Stimulated activated CD8-positive, alpha-beta memory T cell treated with anti-CD3 and anti-CD28 coated beads, Interleukin-4, amount 100 ng/mL, for 1 hour (primary cell): Measurements from ENCODE around the gene SOX3.

Experiments
- DNase-seq, 2 donors: peaks; one replicate each; pipeline ENCODE4 v3.0.0-alpha.2; 2020; ENCODE audit warnings: low read depth in 2 of 2, low spot score in 1 of 2

Gene SOX3

DNA sequence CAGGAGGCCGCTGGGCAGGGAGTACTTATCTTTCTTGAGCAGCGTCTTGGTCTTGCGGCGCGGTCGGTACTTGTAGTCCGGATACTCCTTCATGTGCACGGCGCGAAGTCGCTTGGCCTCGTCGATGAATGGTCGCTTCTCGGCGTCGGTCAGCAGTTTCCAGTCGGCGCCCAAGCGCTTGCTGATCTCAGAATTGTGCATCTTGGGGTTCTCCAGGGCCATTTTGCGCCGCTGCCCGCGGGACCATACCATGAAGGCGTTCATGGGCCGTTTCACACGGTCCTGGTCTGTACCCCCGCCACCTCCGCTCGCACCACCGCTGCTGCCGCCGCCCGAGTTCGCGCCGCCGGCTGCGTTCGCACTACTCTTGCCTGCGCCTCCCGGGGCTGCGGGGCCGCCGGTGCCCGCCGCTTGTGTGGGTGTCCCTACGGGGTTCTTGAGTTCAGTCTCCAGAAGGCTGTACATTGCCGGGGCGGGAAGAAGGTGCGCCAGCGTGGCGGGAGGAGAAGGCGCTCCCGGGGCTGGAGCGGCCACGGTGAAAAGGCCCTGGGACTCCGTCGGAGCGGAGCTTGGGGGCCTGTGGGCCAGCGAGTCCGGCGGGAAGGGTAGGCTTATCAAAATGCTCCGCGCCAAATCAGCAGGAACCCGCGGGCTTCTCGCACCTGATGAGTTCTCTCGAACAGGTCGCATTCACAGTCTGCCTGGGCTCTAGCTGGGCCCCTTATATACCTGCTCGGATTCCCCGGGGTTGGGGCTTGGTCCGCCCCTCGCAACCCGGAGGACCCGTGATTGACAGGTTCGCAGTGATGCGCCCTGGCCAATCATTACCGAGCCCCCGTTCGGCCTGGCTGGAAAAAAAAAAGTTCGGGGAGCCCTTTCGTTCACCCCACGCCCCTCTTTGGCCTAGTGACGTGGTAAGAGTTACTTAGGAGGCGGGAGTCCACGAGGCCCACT is at the start of gene SOX3:
SOX3 (minus strand) TSS at position 699 of the 954 bp plus-strand sequence; CDS start at position 690, 9 bp downstream.
- DNase-seq = no peak

DNA sequence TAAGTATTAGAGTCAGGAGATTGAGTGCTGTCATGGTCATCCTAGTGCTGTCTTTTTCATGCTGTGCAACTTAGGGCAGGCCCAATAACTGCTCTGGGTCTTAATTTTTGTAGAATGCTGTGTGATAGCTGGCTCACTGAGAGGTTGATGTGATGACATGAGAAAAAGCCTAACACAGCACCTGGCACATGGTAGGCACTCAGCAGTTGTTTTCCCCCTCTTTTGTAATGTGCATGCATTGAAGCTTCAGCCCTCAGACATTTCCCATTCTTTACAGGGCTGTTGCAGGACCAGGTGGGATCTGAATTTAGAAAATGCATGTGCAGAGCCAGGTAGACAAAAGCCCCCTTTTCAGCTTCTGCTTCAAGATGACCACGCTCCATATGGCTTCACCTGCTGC is 44.1 kb upstream of the SOX3 start:
- no peak for DNase-seq

DNA sequence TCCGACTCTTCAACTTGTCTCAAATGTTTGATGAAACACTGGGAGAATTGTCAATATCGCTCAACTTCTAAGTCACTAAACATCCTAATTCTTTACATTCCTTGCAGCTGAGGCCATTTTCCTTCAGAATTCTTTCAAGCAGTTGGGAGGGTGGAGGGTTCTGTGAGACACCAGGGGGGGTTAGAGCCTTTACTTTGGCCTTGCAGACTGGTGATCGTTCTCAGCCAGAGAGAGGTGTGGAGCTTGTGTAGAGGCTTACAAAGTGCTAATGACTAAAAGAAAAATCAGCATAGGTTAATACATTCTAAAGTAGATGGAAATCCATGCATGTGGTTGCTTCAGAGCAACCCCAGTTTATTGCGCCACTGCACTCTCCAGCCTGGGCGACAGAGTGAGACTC is 21.3 kb upstream of the SOX3 start:
- DNase-seq = no peak

DNA sequence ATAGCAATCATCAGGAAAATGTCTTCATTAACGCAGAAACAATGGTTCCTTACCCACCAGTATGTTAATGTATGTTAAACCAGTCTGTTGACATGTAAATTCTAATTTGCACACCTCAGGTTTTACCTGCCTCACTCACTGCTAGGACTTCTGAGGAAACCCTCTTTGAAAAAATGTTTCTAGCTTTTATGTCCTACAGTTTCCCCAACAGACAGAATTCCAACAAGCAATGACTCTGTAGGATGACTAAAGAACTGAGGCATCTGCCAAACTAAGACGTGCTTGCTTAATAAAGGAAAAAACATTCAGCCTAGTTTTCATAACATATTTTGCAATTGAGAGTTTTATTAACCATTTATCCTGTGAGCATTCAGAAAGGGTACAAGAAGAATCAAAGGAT is 20.6 kb upstream of the SOX3 start:
- DNase-seq = no peak

DNA sequence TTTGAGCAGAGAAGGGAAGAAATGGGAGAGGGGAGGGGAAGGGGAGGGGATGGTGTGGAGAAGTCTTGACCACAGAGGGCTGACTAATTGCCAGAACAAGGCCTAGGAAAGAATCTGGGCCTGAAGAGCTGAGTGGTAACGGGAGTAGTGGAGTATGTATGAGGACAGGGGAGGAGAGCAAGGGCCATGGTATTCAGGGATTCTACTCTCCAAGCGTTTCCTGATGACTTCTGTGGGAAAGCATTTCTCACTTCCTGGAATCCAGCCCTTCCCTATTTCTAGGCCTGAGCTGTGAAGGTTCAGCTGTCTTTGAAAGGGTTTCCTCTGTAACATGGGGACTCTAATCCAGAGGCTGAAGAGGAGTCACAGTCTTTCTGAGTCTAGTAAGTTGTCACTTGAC is 19.7 kb upstream of the SOX3 start:
- DNase-seq = no peak

DNA sequence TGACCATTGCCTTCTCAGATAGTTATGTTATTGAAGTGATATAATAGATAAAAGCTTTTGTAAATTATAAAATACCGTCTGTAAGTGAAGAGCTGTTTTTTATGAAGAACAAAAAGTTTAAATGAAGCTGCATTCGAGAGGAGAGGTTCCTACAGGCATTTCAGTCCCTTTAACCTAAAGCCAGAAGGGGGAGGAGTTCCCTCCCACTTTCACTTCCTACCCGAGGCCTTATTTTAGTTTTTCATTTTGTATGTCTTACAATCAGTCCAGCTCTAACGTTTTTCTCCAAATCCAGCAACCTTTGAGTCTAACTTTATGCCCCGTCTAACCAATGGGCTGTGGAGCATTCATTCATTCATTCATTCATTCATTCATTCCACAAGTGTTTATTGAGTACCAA is 16.5 kb upstream of the SOX3 start:
- no peak for DNase-seq

DNA sequence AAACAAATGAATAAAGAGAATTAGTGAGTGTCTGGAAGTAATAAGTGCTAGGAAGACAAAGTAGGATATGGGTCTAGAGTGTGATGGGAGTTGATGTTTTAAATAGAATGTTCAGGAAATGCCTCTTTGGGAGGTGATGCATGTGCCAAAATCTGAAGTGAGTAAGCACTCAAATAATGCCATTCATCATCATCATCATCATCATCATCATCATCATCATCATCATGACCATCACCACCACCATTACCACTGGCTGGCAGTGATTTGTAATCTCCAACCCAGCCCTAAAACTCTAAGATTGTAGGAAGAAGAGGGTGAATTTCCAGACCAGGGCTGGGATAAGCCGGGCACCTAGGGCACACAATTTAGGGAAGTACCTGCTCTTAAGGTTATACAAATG is 9.7 kb upstream of the SOX3 start:
- DNase-seq = no peak

DNA sequence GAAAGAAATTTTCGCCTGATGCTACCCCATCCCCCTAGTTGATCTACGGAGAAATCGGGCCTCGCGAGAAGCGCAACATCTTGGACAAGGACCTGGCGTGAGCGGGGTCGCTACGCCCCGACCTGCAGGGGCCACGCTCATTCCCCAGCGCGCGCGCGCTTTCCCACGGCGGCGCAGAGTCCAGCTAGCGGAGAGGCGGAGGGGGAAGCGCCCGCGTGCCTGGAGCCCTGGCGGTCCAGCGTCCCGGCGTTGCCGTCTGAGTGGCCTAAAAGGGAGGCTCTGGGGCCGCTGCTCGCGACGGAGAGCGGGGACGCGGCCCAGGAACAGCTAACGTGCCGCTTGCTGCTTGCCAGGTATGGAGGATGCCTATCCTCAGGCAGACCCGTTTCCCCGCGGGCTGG is 6.0 kb upstream of the SOX3 start:
- DNase-seq = no peak

DNA sequence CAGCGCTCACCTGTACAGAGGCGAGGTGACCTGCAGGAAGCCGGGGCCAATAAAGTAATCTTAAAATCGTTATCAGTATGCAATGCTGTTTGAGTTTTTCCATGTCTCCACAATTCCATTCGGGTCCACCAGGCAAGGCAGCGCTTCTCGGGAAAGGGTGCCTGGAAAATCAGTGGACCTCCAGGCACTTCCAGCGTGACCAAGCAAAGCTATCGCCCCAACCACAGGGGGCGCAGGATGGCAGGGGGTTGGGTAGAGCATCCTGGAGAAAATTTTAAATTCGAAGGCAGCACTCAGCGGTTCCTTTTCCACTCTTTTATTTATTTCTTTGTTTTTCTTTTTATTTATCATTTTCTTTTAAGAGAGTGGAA is 5.4 kb upstream of the SOX3 start:
- no peak for DNase-seq

DNA sequence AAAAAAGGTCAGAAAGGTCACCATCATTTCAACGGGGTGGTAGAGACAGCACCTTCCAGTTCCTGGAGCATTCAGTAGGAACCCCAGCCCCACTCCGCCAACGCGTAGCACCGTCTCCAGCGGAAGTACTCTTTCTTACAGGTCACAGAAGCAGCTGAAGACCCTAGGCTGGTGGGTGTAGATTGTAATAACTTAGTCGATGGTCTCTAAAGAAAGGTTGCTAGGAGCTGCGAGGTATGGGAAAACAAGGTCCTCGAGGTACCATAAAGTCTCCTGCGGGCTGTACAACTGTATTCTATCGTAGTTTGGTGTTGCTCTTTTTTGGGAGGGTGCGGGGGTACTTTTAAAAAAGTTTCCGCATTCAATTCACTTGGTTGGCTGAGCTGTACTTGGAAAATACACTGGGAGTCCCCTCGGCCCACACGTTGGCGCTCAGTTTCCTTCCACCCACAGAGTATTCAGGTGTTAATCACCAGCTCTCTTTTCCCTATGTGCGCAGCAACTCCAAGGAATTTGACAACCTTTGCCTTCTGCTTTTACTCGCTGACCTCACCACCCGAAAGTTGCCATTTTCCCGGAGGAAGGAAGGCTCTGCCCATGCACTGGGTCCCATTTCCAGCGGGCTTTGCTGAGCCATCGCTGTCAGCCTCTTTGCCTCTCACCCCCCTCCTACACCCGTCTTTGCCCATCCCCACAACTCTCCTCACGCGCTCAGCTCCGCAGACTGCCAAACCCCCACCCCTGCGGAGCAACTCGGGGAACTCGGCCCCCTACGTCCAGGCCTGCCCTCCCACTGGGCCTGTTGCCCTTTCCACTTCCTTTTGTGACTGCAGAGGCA is 4.8 kb upstream of the SOX3 start:
- DNase-seq = no peak

DNA sequence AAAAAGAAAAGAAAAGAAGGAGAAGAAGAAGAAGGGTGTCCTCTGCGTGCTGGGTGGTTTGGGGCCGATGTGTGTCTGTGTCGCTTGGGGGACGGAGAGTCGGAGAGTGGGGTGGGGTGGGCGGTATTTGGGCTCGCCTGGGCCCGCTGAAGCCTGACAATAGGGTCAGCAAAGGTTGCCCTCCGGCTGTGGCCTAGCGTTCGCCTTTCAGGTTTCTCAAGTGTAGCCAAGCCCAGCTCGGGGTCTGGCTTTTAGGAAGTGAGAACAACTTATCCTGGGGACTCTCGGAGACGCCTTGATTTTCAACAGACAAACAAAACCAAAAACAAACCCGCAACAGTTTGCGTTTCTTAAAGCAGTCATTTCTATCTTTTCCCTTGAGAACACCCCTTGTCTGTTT is 4.1 kb upstream of the SOX3 start:
- DNase-seq = no peak

DNA sequence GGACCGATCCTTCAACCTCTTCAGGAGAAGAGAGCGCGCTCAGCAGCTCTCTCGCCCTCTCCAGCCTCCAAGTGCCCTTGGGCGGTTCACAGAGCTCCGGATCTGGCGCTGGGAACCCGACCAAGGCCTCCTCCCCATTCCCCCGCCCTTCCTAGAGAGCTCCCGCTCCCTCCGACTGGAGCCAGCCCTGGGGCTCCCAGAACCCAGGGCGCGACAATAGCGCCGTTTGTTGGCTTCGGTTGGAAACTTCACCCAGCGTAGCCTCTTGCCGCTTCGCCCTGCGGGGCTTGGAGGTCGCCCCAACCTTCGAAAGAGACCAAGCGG is 3.1 kb upstream of the SOX3 start:
- DNase-seq = no peak

DNA sequence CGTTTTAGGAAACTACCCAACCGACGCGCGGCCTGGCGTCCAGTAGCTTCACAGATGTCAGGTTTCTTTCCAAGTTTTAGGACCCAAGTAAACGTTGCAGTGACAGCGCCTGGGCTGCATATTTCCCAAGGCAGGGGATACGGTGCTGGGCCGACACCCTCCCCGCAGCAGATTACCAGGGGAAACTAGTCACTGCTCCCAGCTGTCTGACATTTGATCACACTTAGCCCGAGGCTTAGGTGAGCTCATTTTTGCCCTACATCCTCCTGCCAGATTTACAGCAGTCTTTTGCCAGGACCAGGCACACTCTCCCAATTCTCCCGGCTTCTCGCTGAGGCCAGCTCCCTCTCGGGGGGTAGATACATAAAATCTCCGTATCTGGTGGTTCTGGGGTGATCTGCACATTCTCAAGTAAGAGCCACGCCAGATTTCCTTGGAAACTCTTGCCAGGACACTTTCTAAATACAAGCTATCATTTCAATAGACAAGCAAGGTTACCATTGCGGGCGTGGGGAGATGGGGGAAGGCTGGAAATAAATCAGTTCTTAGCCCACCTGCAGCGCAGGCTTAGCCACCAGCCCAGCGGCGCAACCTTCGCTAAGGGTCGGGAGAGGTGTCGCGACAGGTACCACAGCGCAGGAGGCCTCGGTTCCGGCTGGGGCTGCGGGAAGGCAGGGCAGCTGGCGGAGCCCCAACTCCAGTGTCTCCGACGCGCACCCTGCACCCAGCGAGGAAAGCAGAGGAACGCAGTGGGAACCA is 2.5 kb upstream of the SOX3 start:
- DNase-seq = no peak

DNA sequence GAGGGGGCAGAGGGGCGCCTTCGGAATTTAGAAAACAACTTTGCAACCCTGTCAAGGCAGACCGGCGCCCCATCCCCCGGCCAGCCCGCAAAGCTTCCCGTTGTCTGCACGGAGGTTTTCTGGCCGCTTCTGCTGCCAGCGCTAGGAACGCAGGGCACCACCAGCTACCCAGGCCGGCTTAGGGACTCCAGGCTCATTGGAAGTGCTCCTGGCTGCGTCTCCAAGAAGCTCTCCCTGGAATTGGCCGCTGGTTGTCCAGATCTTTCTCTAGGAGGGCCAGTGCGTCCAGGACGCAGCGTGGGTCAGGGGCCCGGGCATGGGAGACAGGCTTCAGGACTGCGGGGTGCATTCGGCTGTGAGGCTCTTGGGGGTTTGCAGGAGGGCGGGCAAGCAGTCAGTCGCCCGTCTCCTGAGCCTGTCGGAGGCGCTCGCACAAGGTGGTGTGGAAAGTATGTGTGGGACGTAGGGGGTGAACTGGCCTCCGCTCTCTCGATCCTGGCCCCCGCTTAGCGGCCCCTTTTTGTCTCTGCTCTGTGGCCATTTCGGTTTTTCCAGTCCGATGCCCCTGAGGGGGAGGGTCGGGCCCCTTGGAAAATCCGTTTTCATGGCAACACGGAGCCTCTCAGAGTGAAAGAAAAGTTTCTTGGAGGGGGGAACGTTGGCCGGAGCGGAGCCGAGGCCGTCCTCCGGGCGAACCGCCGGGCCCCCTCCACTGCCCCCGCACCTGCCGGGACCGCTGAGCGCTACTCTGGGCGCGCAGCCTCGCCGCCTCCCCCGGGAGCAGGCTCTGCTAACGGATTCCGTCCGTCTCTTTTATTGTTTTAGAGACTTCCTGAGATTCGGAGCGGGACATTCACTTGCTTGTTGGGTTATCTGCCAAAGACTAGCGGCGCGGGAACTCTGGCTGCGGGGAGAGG is 810 bp upstream of the SOX3 start:
- no peak for DNase-seq

DNA sequence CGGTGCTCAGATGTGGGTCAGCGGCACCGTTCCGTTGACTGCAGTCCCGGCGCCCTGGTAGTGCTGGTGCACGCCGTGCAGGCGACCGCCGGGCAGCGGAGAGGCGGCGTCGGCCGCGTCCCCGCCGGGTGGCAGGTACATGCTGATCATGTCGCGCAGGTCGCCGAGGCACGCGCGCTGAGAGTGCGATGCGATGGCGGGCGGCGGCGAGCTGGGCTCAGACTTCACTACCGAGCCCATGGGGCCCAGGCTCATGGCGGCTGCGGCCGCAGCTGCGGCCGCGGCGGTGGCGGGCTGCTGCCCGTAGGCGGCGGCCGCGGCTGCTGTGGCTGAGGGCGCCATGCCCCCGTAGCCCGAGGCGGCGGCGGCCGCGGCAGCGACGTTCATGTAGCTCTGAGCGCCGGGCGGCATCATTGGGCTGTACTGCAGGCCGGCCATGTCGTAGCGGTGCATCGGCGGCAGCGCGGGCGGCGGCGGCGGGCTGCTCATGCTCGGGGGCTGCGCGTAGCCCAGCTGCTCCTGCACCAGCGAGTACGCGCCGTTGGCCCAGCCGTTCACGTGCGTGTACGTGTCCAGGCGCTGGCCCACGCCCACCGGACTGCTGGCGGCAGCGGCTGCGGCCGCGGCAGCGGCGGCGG is 1.0 kb downstream of the SOX3 start:
- DNase-seq = no peak

DNA sequence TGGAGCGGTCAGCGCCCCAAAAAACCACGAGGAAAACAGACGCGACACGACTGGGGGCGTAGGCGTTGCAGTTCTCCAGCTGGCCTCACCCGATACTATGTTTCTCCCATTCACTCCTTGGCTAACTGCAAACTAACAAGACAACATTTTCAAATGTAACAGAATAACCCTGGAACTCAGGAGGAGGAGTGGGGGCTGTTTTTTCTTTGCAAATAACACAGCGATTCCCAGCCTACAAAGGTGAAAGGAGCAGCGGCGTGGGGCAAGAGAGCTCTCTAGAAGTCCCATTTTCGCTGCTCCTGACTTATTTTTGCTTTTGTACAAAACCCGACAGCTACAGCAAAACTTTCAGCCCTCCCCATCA is 1.6 kb downstream of the SOX3 start:
- no peak for DNase-seq

DNA sequence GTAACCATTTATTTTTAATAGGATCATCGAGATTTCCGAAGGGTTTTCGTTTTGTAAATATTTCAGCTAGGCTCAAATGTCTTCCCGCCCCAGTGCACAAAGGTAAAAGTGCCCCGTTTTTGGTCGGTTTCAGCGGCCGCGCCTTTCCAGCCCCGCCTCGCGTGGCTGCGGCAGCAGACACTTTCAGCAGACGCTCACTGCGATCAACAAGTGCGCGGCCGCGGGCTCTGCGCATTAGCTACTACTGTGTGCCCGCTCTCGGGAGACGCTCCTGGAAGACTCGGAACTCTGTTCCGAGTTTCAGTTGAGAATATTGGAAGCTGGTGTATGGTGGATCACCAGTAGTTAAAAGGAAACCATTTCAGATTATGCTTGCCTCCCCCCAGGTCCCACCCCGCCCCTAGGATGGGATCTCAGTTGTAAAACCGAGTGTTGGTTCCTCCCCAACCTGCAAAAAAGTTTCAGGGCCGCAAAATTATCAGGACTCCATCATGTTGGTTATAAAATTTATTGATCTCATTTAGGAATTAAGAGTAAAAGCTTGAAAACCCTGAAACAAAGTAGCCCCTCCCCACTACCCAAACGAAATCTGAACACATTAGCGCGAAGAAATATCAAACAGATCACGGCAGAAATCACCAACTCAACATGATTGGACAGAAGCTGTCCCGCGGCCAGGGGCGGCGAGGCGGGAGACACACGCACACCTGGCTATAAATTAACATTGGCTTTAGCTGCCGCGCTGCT is 2.2 kb downstream of the SOX3 start:
- no peak for DNase-seq

DNA sequence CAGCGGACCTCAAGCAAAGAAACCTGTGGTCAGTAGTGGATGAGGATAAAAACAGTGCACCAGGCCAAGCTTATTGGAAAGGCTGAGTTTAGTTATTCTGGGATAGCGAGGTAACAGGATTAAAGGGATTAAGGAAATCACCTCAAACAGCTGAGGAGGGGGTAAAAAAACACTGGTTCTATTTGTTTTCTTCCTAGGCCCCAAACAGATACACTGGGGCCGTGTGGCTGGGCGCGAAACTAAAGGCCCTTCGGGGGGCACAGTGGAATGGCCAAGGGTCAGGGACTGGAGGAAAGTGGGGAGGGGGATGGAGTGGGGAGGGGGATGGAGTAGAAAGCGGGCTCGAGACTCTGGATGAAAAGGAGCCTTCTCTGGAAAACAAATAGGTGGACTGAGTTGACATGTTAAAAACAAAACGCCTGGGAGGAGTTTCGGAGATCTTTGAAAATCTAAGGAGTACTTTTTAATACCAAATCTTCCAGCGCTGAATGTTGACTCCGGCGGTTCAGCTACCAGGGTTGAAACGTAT is 2.9 kb downstream of the SOX3 start:
- no peak for DNase-seq

DNA sequence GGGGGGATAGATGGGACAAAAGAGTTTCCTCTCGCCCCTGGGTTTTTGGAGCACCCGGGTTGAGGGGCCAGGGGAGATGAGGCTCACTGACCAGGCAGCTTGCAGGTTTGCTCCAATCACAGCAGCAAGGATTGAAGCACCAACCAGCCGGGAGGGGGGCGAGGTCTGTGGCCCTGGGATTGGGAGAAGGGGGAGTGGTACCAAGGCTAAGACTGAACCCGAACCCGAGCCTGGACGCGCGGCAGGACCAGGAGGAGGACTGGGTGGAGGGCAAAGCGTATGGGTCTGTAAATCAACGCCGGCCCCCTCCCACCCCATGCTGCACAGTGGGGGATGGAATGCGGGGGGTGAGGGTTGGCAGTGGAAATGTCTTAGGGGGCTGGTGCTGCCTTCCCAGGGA is 3.5 kb downstream of the SOX3 start:
- DNase-seq = no peak
